ENCODE measurements around the gene FGFR2. TPM values are rescaled to one million over a fixed set of nuclear protein-coding genes. Genes with fewer than 3 reads are reported as not detected.

Gene FGFR2
- total RNA-seq (ENCODE audit: low replicate concordance), result 0.23 TPM in 1 of 2 replicates, not detected in the other

GRCh38 chr10:121598263-121599249 is at the start of gene FGFR2:
Gene FGFR2 (minus strand): TSS chr10:121598444. CDS start chr10:121593817, 4,627 bp downstream.

Measured in smooth muscle cell of the coronary artery (primary cell).